Measurements from ENCODE around the gene MID1IP1. TPM values are rescaled to one million over a fixed set of nuclear protein-coding genes. Genes with fewer than 3 reads are reported as not detected.

The MID1IP1 gene
- polyA plus RNA-seq, 1 donor from 2014 or later: 8.2 TPM

- no peak overlapping the region for H3K9ac ChIP-seq (ENCODE audit: low read length)
- H4K20me1 ChIP-seq (ENCODE audit: insufficient read depth): no peaks in the 10 kb centered on the region
- no peak overlapping the region for H3K4me3 ChIP-seq (ENCODE audit: low read length)
- H3K27ac ChIP-seq (ENCODE audit: low read length): no peak overlapping the region
- TF ChIP-seq, protein P1, sequence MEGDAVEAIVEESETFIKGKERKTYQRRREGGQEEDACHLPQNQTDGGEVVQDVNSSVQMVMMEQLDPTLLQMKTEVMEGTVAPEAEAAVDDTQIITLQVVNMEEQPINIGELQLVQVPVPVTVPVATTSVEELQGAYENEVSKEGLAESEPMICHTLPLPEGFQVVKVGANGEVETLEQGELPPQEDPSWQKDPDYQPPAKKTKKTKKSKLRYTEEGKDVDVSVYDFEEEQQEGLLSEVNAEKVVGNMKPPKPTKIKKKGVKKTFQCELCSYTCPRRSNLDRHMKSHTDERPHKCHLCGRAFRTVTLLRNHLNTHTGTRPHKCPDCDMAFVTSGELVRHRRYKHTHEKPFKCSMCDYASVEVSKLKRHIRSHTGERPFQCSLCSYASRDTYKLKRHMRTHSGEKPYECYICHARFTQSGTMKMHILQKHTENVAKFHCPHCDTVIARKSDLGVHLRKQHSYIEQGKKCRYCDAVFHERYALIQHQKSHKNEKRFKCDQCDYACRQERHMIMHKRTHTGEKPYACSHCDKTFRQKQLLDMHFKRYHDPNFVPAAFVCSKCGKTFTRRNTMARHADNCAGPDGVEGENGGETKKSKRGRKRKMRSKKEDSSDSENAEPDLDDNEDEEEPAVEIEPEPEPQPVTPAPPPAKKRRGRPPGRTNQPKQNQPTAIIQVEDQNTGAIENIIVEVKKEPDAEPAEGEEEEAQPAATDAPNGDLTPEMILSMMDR (IDR thresholded peaks at IDR 0.05; ENCODE audit: poor library complexity, severe bottlenecking): no peak
- no peak for TF ChIP-seq SMC3 (conservative IDR thresholded peaks at IDR 0.05; ENCODE audit: poor library complexity)
- TF ChIP-seq, protein P2, sequence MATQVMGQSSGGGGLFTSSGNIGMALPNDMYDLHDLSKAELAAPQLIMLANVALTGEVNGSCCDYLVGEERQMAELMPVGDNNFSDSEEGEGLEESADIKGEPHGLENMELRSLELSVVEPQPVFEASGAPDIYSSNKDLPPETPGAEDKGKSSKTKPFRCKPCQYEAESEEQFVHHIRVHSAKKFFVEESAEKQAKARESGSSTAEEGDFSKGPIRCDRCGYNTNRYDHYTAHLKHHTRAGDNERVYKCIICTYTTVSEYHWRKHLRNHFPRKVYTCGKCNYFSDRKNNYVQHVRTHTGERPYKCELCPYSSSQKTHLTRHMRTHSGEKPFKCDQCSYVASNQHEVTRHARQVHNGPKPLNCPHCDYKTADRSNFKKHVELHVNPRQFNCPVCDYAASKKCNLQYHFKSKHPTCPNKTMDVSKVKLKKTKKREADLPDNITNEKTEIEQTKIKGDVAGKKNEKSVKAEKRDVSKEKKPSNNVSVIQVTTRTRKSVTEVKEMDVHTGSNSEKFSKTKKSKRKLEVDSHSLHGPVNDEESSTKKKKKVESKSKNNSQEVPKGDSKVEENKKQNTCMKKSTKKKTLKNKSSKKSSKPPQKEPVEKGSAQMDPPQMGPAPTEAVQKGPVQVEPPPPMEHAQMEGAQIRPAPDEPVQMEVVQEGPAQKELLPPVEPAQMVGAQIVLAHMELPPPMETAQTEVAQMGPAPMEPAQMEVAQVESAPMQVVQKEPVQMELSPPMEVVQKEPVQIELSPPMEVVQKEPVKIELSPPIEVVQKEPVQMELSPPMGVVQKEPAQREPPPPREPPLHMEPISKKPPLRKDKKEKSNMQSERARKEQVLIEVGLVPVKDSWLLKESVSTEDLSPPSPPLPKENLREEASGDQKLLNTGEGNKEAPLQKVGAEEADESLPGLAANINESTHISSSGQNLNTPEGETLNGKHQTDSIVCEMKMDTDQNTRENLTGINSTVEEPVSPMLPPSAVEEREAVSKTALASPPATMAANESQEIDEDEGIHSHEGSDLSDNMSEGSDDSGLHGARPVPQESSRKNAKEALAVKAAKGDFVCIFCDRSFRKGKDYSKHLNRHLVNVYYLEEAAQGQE (IDR thresholded peaks at IDR 0.05; ENCODE audit: borderline replicate concordance): no peak
- H3K4me2 ChIP-seq (ENCODE audit: low read length): no peak overlapping the region
- H3K9me2 ChIP-seq (ENCODE audit: insufficient read depth, low read length): no peaks in the 10 kb centered on the region
- no peak overlapping the region for H2AFZ ChIP-seq (ENCODE audit: low read depth, low read length)
- no peaks in the 10 kb centered on the region for H3K79me2 ChIP-seq (replicated peaks; ENCODE audit: insufficient read depth, low read length)
- no peaks in the 10 kb centered on the region for H3F3A ChIP-seq (ENCODE audit: insufficient read depth, low read length, poor library complexity, severe bottlenecking)
- H3K9me3 ChIP-seq (ENCODE audit: low read length): no peaks in the 10 kb centered on the region
- no peaks in the 10 kb centered on the region for H3K27me3 ChIP-seq (ENCODE audit: insufficient read depth, low read depth, low read length)
- no peaks in the 10 kb centered on the region for H3K36me3 ChIP-seq (ENCODE audit: insufficient read depth, low read length)
Measured at GRCh38 chrX:38754818-38755718, 46.2 kb upstream of the MID1IP1 start.

DNA sequence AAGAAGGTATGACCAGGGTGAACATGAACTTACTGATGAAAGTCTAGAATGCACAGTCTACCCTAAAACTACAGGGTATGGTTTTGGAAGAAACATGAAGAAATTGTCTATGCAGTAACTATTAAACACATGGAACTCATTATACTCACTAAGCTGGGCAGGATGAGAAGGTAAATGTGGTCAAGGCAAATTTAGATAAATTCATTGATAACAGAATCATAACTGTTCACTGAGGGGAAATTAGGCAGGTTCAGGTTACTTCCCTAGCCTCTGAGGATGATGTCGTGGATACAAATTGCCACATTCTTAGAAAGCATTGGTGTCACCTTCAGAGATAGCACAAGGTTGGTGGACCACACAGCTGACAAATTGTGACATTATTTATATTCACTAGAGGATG lies 40.4 kb upstream of the MID1IP1 start:
- no peak overlapping the region for H3K4me3 ChIP-seq (ENCODE audit: low read length)
- H4K20me1 ChIP-seq (ENCODE audit: insufficient read depth): no peaks in the 10 kb centered on the region
- H3K9me2 ChIP-seq (ENCODE audit: insufficient read depth, low read length): no peaks in the 10 kb centered on the region
- H3K9me3 ChIP-seq (ENCODE audit: low read length): no peaks in the 10 kb centered on the region
- H2AFZ ChIP-seq (ENCODE audit: low read depth, low read length): no peak overlapping the region
- TF ChIP-seq RAD21 (conservative IDR thresholded peaks at IDR 0.05) (no peak), TAF1 (IDR thresholded peaks at IDR 0.05; ENCODE audit: low read depth) (no peak), EP300 (conservative IDR thresholded peaks at IDR 0.05; ENCODE audit: poor library complexity, severe bottlenecking) (no peak), MXI1 (conservative IDR thresholded peaks at IDR 0.05; ENCODE audit: poor library complexity, severe bottlenecking) (no peak), SMC3 (conservative IDR thresholded peaks at IDR 0.05; ENCODE audit: poor library complexity) (no peak), POLR2AphosphoS5 (IDR thresholded peaks at IDR 0.05) (no peak), EZH2 (IDR thresholded peaks at IDR 0.05; ENCODE audit: borderline replicate concordance, insufficient read depth, low read length, poor library complexity, severe bottlenecking) (no peak)
- TF ChIP-seq, protein P1 (IDR thresholded peaks at IDR 0.05; ENCODE audit: poor library complexity, severe bottlenecking): no peak
- TF ChIP-seq, protein P2 (IDR thresholded peaks at IDR 0.05; ENCODE audit: borderline replicate concordance): no peak
- no peak overlapping the region for H3K27ac ChIP-seq (ENCODE audit: low read length)
- H3K4me2 ChIP-seq (ENCODE audit: low read length): no peak overlapping the region
- no peaks in the 10 kb centered on the region for H3K27me3 ChIP-seq (ENCODE audit: insufficient read depth, low read depth, low read length)
- no peak overlapping the region for H3K9ac ChIP-seq (ENCODE audit: low read length)
- H3F3A ChIP-seq (ENCODE audit: insufficient read depth, low read length, poor library complexity, severe bottlenecking): no peaks in the 10 kb centered on the region
- H3K36me3 ChIP-seq (ENCODE audit: insufficient read depth, low read length): no peaks in the 10 kb centered on the region
- no peaks in the 10 kb centered on the region for H3K79me2 ChIP-seq (replicated peaks; ENCODE audit: insufficient read depth, low read length)

Data from neural cell (in vitro differentiated cells).